HFFc6 (cell line): Measurements from ENCODE around the gene SLC2A13. TPM values are rescaled to one million over a fixed set of nuclear protein-coding genes. Genes with fewer than 3 reads are reported as not detected.

Experiments
- DNase-seq: peaks from one replicate; pipeline ENCODE4 v3.0.0-alpha.2; 2018
- H3K27ac Mint-ChIP-seq: 2 replicates; pipeline ENCODE4 v1.8.0; 2020; ENCODE audit warnings: mild to moderate bottlenecking, mixed read lengths
- H3K27me3 Mint-ChIP-seq: 2 replicates; pipeline ENCODE4 v1.8.0; 2021; ENCODE audit warnings: mild to moderate bottlenecking, moderate library complexity, mixed read lengths; ENCODE audit not compliant: insufficient read depth
- H3K36me3 Mint-ChIP-seq: 2 replicates; pipeline ENCODE4 v1.8.0; 2021; ENCODE audit warnings: low read depth, mixed read lengths
- H3K4me1 Mint-ChIP-seq: 2 replicates; pipeline ENCODE4 v1.8.0; 2020; ENCODE audit warnings: low read depth, mixed read lengths
- H3K4me3 Mint-ChIP-seq: 2 replicates; pipeline ENCODE4 v1.8.0; 2020; ENCODE audit warnings: mild to moderate bottlenecking, moderate library complexity, mixed read lengths
- H3K9me3 Mint-ChIP-seq: 2 replicates; pipeline ENCODE4 v1.8.0; 2020; ENCODE audit warnings: mild to moderate bottlenecking, mixed read lengths
- total RNA-seq, 6 experiments: library from RNA; stranded (reverse); fragmentation: NEBNext Ultra II Directional; extraction: Animal tissue kit (Norgen Biotek cat#: 25700); gene quantifications; 2 replicates in 1 of 6; 3 replicates in 5 of 6; pipeline ENCODE4 v1.2.3, GENCODE V29; 2021
- TF ChIP-seq, protein P1 (sequence below): fragments of 200-600 bp; sonication (generic); IDR thresholded peaks from 2 replicates; pipeline ENCODE4 v1.5.0; 2021; ENCODE audit warnings: antibody characterized with exemption, mild to moderate bottlenecking

The SLC2A13 gene
- total RNA-seq, 6 experiments from 2014 or later = 2.3 to 3.3 (median 2.9) TPM

DNA sequence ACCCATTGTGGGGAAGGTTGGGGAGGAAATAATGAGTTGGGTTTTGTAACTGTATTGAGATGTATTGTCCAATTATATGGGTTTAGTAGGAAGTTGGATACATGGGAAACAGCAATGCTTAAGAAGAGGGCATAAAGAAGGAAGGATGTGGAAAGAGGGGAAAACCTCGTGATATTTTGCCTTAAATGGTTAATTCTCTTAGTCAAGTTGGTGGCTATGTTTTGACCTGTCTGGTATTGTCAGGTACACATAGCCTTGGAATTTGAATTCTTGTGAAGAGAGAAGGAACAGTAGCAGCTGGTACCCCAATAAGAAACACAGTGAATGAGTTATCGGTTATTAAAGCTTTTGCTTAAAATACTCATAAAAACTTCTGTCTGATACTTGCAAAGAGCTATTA lies 32.6 kb upstream of the SLC2A13 start:
- Mint-ChIP-seq H3K4me1 (no peaks in the 10 kb centered on the region), H3K4me3 (no peak overlapping the region), H3K9me3 (no peaks in the 10 kb centered on the region), H3K27me3 (no peaks in the 10 kb centered on the region), H3K36me3 (no peaks in the 10 kb centered on the region), H3K27ac (no peak overlapping the region)
- DNase-seq = no peak
- TF ChIP-seq, protein P1, sequence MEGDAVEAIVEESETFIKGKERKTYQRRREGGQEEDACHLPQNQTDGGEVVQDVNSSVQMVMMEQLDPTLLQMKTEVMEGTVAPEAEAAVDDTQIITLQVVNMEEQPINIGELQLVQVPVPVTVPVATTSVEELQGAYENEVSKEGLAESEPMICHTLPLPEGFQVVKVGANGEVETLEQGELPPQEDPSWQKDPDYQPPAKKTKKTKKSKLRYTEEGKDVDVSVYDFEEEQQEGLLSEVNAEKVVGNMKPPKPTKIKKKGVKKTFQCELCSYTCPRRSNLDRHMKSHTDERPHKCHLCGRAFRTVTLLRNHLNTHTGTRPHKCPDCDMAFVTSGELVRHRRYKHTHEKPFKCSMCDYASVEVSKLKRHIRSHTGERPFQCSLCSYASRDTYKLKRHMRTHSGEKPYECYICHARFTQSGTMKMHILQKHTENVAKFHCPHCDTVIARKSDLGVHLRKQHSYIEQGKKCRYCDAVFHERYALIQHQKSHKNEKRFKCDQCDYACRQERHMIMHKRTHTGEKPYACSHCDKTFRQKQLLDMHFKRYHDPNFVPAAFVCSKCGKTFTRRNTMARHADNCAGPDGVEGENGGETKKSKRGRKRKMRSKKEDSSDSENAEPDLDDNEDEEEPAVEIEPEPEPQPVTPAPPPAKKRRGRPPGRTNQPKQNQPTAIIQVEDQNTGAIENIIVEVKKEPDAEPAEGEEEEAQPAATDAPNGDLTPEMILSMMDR = no peak

DNA sequence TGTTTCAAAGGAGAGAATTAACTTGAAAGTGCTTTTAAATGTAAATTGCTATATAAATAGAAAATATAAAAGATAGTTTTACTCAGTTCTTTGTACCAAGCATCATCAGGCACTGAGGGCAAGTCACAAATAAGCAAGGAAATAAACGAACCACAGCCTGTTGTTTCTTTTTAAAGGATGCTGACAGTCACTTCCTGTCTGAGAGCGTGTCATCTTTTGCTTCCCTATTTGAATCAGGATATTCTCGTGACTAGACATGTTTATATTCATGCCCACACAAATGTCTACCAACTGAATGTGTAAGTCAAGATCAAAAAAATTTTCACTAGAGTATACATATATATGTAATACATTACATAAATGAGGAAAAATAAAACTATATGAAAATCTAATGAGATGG lies 31.4 kb upstream of the SLC2A13 start:
- H3K9me3 Mint-ChIP-seq = no peaks in the 10 kb centered on the region
- no peak overlapping the region for H3K4me3 Mint-ChIP-seq
- no peaks in the 10 kb centered on the region for H3K27me3 Mint-ChIP-seq
- H3K36me3 Mint-ChIP-seq = no peaks in the 10 kb centered on the region
- H3K4me1 Mint-ChIP-seq = no peaks in the 10 kb centered on the region
- TF ChIP-seq, protein P1 = no peak
- no peak for DNase-seq
- H3K27ac Mint-ChIP-seq = no peak overlapping the region

DNA sequence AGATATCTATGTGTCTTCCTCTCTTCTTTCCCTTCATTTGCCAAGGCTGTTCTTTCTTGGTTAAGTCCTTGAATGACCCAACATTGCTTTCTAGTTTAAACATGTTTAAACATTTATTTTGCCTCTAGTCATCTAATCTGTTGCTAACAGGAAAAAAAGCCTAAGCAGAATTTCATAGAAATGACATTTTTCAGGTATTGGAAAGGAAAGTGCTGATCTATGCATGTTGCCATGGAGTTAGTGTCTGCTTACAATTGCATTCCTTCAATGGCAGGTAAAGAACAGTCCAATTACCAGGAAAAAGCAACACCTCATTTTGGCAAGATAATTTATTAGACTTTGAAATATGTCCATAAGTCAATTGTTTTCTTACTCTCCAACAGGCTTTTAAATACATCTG lies 21.5 kb upstream of the SLC2A13 start:
- no peaks in the 10 kb centered on the region for H3K27me3 Mint-ChIP-seq
- DNase-seq = no peak
- TF ChIP-seq, protein P1 = no peak
- no peak overlapping the region for H3K27ac Mint-ChIP-seq
- no peaks in the 10 kb centered on the region for H3K36me3 Mint-ChIP-seq
- H3K4me3 Mint-ChIP-seq = no peak overlapping the region
- H3K4me1 Mint-ChIP-seq = no peaks in the 10 kb centered on the region
- H3K9me3 Mint-ChIP-seq = no peaks in the 10 kb centered on the region

DNA sequence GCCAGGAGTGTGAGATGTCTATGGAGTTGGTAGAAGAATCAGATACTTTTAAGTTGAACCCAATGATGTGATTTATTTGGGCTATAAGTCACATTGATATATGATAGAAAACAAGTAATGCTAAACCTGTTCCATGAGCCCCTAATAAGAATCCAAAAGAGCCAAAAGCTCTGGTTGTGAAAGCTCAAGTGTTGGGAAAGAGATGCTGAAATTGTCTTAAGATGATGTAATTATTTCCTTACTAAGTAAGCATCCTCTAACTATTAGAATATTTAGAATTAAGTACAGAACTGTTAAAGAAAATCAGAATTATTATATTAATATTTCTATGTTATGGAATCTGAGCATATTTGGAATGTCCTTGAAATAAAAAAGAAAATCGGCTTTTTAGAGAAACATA lies 17.6 kb upstream of the SLC2A13 start:
- TF ChIP-seq, protein P1 = no peak
- DNase-seq = no peak
- H3K27me3 Mint-ChIP-seq = no peaks in the 10 kb centered on the region
- H3K4me3 Mint-ChIP-seq = no peak overlapping the region
- H3K4me1 Mint-ChIP-seq = no peaks in the 10 kb centered on the region
- H3K9me3 Mint-ChIP-seq = no peaks in the 10 kb centered on the region
- H3K36me3 Mint-ChIP-seq = no peaks in the 10 kb centered on the region
- H3K27ac Mint-ChIP-seq = no peak overlapping the region

DNA sequence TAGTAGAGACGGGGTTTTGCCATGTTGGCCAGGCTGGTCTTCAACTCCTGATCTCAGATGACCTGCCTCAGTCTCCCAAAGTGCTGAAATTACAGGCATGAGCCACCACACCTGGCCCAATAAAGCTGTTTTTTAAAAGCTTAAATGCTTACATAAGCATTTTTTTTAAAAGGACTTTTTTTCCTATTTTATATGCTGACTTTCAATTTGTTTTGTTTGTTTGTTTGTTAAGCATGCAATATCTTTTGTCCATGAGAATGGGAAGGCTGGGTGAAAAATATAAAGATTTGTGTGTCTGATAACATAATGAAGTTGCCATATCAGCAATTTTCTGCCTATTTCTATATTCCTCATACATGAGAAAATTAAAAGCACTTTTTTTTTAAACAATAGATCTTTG lies 17.0 kb upstream of the SLC2A13 start:
- no peak for DNase-seq
- H3K4me3 Mint-ChIP-seq = no peak overlapping the region
- TF ChIP-seq, protein P1 = no peak
- H3K27ac Mint-ChIP-seq = no peak overlapping the region
- H3K36me3 Mint-ChIP-seq = no peaks in the 10 kb centered on the region
- no peaks in the 10 kb centered on the region for H3K9me3 Mint-ChIP-seq
- no peaks in the 10 kb centered on the region for H3K4me1 Mint-ChIP-seq
- no peaks in the 10 kb centered on the region for H3K27me3 Mint-ChIP-seq

DNA sequence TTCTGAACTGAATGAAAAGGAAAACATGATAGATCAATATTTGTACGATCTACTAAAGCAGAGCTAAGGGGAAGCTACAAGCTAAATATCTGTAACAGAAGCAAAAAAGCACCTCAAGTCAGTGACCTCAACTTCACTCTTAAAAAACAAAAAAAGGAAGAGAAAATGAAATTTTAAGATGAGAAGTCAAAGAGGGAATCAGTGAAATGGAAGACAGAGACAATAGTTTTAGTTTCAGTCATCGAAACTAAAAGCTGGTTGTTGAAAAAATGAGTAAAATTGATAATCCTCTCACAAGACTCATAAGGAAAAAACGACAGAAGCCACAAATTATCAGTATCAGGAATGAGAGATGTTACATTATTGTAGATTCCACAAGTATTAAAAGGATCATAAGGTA lies 11.9 kb upstream of the SLC2A13 start:
- no peak for DNase-seq
- Mint-ChIP-seq H3K27ac (no peak overlapping the region), H3K27me3 (peaks cover under 1% of the 10 kb centered on the region), H3K9me3 (no peaks in the 10 kb centered on the region), H3K36me3 (no peaks in the 10 kb centered on the region), H3K4me1 (no peaks in the 10 kb centered on the region), H3K4me3 (no peak overlapping the region)
- TF ChIP-seq, protein P1 = no peak
